OCI-LY1 (cell line): Measurements from ENCODE around the gene PFKFB2.

Experiments used
- H2AFZ ChIP-seq: fragments of 200-600 bp; sonication (generic), shearing (Covaris generic); 2 replicates; pipeline ENCODE4 v1.6.0; 2014; ENCODE audit warnings: antibody characterized with exemption, mild to moderate bottlenecking, low read length
- H3F3A ChIP-seq: fragments of 200-600 bp; sonication (generic), shearing (Covaris generic); 2 replicates; pipeline ENCODE4 v1.6.0; 2014; ENCODE audit warnings: mild to moderate bottlenecking, antibody characterized with exemption, low read length, moderate library complexity; ENCODE audit not compliant: insufficient read depth
- H3K27ac ChIP-seq: fragments of 200-600 bp; sonication (generic); 2 replicates; pipeline ENCODE4 v1.5.1; 2014; ENCODE audit warnings: low read length, mixed run types, mild to moderate bottlenecking, low read depth; ENCODE audit not compliant: poor library complexity, severe bottlenecking
- H3K27me3 ChIP-seq: fragments of 200-600 bp; sonication (generic); 2 replicates; pipeline ENCODE4 v1.6.0; 2014; ENCODE audit warnings: antibody characterized with exemption, mild to moderate bottlenecking, low read length, moderate library complexity; ENCODE audit not compliant: insufficient read depth
- H3K36me3 ChIP-seq: fragments of 200-600 bp; sonication (generic); 2 replicates; pipeline ENCODE4 v1.6.1; 2014; ENCODE audit warnings: mild to moderate bottlenecking, antibody characterized with exemption, low read length, moderate library complexity, mixed read lengths; ENCODE audit not compliant: insufficient read depth
- H3K4me1 ChIP-seq: fragments of 200-600 bp; sonication (generic); 2 replicates; pipeline ENCODE4 v1.5.1; 2014; ENCODE audit warnings: mild to moderate bottlenecking, low read length, moderate library complexity; ENCODE audit not compliant: insufficient read depth, severe bottlenecking
- H3K4me2 ChIP-seq: fragments of 200-600 bp; sonication (generic), shearing (Covaris generic); 2 replicates; pipeline ENCODE4 v1.6.1; 2014; ENCODE audit warnings: low read length
- H3K4me3 ChIP-seq: fragments of 200-600 bp; sonication (generic); 2 replicates; pipeline ENCODE4 v1.5.1; 2014; ENCODE audit warnings: low read length, low read depth, mild to moderate bottlenecking, mixed read lengths; ENCODE audit not compliant: poor library complexity, severe bottlenecking
- H3K79me2 ChIP-seq: fragments of 200-600 bp; shearing (Covaris generic); 2 replicates; pipeline ENCODE4 v1.6.1; 2016; ENCODE audit warnings: mixed run types, low read length, mixed read lengths; ENCODE audit not compliant: insufficient read depth
- H3K9ac ChIP-seq: fragments of 200-600 bp; sonication (generic), shearing (Covaris generic); 2 replicates; pipeline ENCODE4 v1.6.1; 2014; ENCODE audit warnings: mild to moderate bottlenecking, low read length, mixed read lengths
- H3K9me2 ChIP-seq: fragments of 200-600 bp; sonication (generic), shearing (Covaris generic); 2 replicates; pipeline ENCODE4 v1.6.1; 2014; ENCODE audit warnings: low read depth, mild to moderate bottlenecking, low read length, mixed read lengths
- H3K9me3 ChIP-seq: fragments of 200-600 bp; shearing (Covaris generic); 2 replicates; pipeline ENCODE4 v1.6.1; 2014; ENCODE audit warnings: low read length, mixed read lengths
- H4K20me1 ChIP-seq: fragments of 200-600 bp; sonication (generic), shearing (Covaris generic); 2 replicates; pipeline ENCODE4 v1.6.0; 2016; ENCODE audit warnings: mild to moderate bottlenecking, low read length; ENCODE audit not compliant: insufficient read depth
- CTCF ChIP-seq: fragments of 200-600 bp; sonication (generic), shearing (Covaris generic); IDR thresholded peaks from 2 replicates; pipeline ENCODE4 v1.5.1; 2017; ENCODE audit warnings: mild to moderate bottlenecking, antibody characterized with exemption, low read length, moderate library complexity, mixed read lengths
- EZH2 ChIP-seq: fragments of 200-600 bp; sonication (generic), shearing (Covaris generic); IDR thresholded peaks from 2 replicates; pipeline ENCODE4 v1.8.0; 2017; ENCODE audit warnings: borderline replicate concordance, mixed run types, mild to moderate bottlenecking, antibody characterized with exemption, low read length, moderate library complexity, mixed read lengths

Gene PFKFB2

GRCh38 chr1:207058252-207058651 lies 5.2 kb downstream of the PFKFB2 start:
- Histone ChIP-seq H3F3A (no peaks in the 10 kb centered on the region), H3K4me2 (no peak overlapping the region), H3K36me3 (peaks cover 11% of the 10 kb centered on the region; the same call in 1 of the 2 replicates), H2AFZ (no peak overlapping the region), H3K4me1 (peaks cover 26% of the 10 kb centered on the region), H3K9me2 (no peaks in the 10 kb centered on the region), H3K4me3 (no peak overlapping the region), H3K9me3 (no peaks in the 10 kb centered on the region), H3K27me3 (no peaks in the 10 kb centered on the region), H3K27ac (no peak overlapping the region), H3K79me2 (no peaks in the 10 kb centered on the region), H4K20me1 (no peaks in the 10 kb centered on the region), H3K9ac (no peak overlapping the region)
- no peak for TF ChIP-seq CTCF
- TF ChIP-seq EZH2: no peak

- H3K27ac ChIP-seq: peak overlapping the region; percentile 6
- no peak for TF ChIP-seq EZH2
- peak; percentile 14; the same call in 1 of the 2 replicates for TF ChIP-seq CTCF
- no peaks in the 10 kb centered on the region for H3K9me3 ChIP-seq
- H3K9ac ChIP-seq: no peak overlapping the region
- peaks cover 17% of the 10 kb centered on the region for H3K4me1 ChIP-seq
- no peaks in the 10 kb centered on the region for H4K20me1 ChIP-seq
- H3K36me3 ChIP-seq: peaks cover 15% of the 10 kb centered on the region; the same call in 1 of the 2 replicates
- no peaks in the 10 kb centered on the region for H3K79me2 ChIP-seq
- no peak overlapping the region for H3K4me2 ChIP-seq
- H3K27me3 ChIP-seq: no peaks in the 10 kb centered on the region
- no peak overlapping the region for H3K4me3 ChIP-seq
- no peaks in the 10 kb centered on the region for H3K9me2 ChIP-seq
- H2AFZ ChIP-seq: no peak overlapping the region
- H3F3A ChIP-seq: no peaks in the 10 kb centered on the region
Measured at GRCh38 chr1:207058878-207059867, 6.1 kb downstream of the PFKFB2 start.

GRCh38 chr1:207059881-207060280 lies 6.8 kb downstream of the PFKFB2 start:
- Histone ChIP-seq H3K36me3 (peaks cover 15% of the 10 kb centered on the region; the same call in 1 of the 2 replicates), H3K4me1 (peaks cover 10% of the 10 kb centered on the region), H3K27ac (no peak overlapping the region), H2AFZ (no peak overlapping the region), H3K4me2 (no peak overlapping the region), H3K9me2 (no peaks in the 10 kb centered on the region), H3K9ac (no peak overlapping the region), H4K20me1 (no peaks in the 10 kb centered on the region), H3K79me2 (no peaks in the 10 kb centered on the region), H3F3A (no peaks in the 10 kb centered on the region), H3K27me3 (no peaks in the 10 kb centered on the region), H3K9me3 (no peaks in the 10 kb centered on the region), H3K4me3 (no peak overlapping the region)
- TF ChIP-seq CTCF (no peak; the same call in 1 of the 2 replicates), EZH2 (no peak)
